Measurements from ENCODE around the gene MYOZ3. TPM values are rescaled to one million over a fixed set of nuclear protein-coding genes. Genes with fewer than 3 reads are reported as not detected.

Gene MYOZ3
- polyA plus RNA-seq, 1 experiment = 0.51 TPM

DNA sequence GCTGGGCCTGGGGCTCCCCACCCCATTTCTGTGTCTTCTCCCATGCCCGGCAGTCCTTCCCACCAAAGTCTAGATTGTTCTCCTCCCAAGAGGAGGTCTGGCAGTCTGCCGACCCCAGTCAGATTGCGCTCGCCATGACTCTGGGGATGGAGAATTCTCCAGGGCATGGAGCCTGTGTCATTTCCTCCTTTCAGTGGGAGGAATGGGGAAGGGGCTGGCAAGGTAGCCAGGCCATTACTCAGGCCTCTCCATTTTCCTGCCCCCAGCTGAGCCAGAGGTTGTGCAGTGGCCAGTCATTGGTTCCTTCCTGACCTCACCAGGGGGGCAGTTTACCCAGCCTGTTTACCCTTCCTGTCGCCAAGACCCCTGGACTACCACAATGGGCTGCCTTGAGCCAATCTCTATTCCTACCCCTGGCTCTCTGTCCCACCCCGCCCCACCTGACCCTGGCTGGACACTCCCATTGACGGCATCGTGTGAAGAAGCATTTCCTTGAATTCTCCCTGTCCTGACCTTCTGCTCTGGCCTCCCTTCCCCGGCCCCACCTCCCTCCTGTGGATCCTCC, 20.0 kb upstream of the MYOZ3 start:
- peak overlapping the region; percentile 74 for H3K4me3 ChIP-seq (ENCODE audit: low read depth, low read length)
- TF ChIP-seq, protein P1, sequence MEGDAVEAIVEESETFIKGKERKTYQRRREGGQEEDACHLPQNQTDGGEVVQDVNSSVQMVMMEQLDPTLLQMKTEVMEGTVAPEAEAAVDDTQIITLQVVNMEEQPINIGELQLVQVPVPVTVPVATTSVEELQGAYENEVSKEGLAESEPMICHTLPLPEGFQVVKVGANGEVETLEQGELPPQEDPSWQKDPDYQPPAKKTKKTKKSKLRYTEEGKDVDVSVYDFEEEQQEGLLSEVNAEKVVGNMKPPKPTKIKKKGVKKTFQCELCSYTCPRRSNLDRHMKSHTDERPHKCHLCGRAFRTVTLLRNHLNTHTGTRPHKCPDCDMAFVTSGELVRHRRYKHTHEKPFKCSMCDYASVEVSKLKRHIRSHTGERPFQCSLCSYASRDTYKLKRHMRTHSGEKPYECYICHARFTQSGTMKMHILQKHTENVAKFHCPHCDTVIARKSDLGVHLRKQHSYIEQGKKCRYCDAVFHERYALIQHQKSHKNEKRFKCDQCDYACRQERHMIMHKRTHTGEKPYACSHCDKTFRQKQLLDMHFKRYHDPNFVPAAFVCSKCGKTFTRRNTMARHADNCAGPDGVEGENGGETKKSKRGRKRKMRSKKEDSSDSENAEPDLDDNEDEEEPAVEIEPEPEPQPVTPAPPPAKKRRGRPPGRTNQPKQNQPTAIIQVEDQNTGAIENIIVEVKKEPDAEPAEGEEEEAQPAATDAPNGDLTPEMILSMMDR (IDR thresholded peaks at IDR 0.05; ENCODE audit: low read depth, low read length) = no peak
- POLR2A ChIA-PET = interaction anchor here (1.0 to 2.2 kb wide), 4 partner anchors 16 to 59 kb away, joined by 3 to 17 read pairs (median 7); partner anchors contain the start of gene RBM22
- no peaks in the 10 kb centered on the region for H3K9me3 ChIP-seq (ENCODE audit: control insufficient read depth, insufficient read depth, low read length)
- no peaks in the 10 kb centered on the region for H3K27me3 ChIP-seq (ENCODE audit: control insufficient read depth, insufficient read depth, low read length)
- no peak for DNase-seq (ENCODE audit: low read depth, low spot score)
- H3K27ac ChIP-seq (ENCODE audit: low read depth, low read length) = peak overlapping the region; percentile 95
- CTCF ChIA-PET = interaction anchor here (1.0 to 1.2 kb wide), 2 partner anchors 16 to 81 kb away, joined by 3 to 6 read pairs; no protein-coding TSS in a partner anchor

GRCh38 chr5:150641824-150642566, 19.1 kb upstream of the MYOZ3 start:
- Histone ChIP-seq H3K4me3 (ENCODE audit: low read depth, low read length) (peak overlapping the region; percentile 74), H3K27me3 (ENCODE audit: control insufficient read depth, insufficient read depth, low read length) (no peaks in the 10 kb centered on the region), H3K9me3 (ENCODE audit: control insufficient read depth, insufficient read depth, low read length) (no peaks in the 10 kb centered on the region), H3K27ac (ENCODE audit: low read depth, low read length) (peak overlapping the region; percentile 95)
- POLR2A ChIA-PET = interaction anchor here (0.8 to 2.2 kb wide), 7 partner anchors 12 to 152 kb away, joined by 3 to 17 read pairs (median 7); partner anchors contain the start of genes RBM22 and SMIM3
- TF ChIP-seq, protein P1 (IDR thresholded peaks at IDR 0.05; ENCODE audit: low read depth, low read length) = no peak
- CTCF ChIA-PET = interaction anchor here (0.6 to 3.5 kb wide), 4 partner anchors 11 to 115 kb away, joined by 4 to 17 read pairs (median 5); no protein-coding TSS in a partner anchor
- DNase-seq (ENCODE audit: low read depth, low spot score) = no peak

DNA sequence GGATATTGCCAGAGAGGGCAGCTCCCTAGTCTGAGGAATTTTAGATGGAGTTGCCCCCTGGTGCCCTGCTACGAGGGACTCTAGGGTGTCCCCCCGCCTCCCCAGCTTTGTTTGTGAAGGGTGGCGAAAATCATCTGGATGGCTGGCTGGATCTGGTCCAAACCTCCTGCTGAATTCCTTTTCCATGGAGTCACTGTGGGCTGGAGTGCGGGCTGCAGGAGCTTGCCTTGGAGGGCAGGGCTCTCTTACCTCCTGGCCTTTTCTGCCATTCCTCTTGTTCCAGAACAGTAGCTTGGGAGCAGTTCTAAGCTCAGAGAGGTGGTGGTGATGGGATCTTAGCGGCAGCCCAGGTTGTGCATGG, 18.5 kb upstream of the MYOZ3 start:
- peak overlapping the region; percentile 74 for H3K4me3 ChIP-seq (ENCODE audit: low read depth, low read length)
- peak overlapping the region; percentile 95 for H3K27ac ChIP-seq (ENCODE audit: low read depth, low read length)
- no peaks in the 10 kb centered on the region for H3K9me3 ChIP-seq (ENCODE audit: control insufficient read depth, insufficient read depth, low read length)
- DNase-seq (ENCODE audit: low read depth, low spot score) = peak; percentile 64
- no peaks in the 10 kb centered on the region for H3K27me3 ChIP-seq (ENCODE audit: control insufficient read depth, insufficient read depth, low read length)
- CTCF ChIA-PET = interaction anchor here (0.6 to 3.5 kb wide), 5 partner anchors 11 to 193 kb away, joined by 3 to 17 read pairs (median 5); partner anchors contain the start of gene RPS14
- POLR2A ChIA-PET = interaction anchor here (0.6 to 2.2 kb wide), 9 partner anchors 11 to 153 kb away, joined by 3 to 17 read pairs (median 5); partner anchors contain the start of genes RBM22 and SMIM3
- TF ChIP-seq, protein P1 (IDR thresholded peaks at IDR 0.05; ENCODE audit: low read depth, low read length) = no peak

DNA sequence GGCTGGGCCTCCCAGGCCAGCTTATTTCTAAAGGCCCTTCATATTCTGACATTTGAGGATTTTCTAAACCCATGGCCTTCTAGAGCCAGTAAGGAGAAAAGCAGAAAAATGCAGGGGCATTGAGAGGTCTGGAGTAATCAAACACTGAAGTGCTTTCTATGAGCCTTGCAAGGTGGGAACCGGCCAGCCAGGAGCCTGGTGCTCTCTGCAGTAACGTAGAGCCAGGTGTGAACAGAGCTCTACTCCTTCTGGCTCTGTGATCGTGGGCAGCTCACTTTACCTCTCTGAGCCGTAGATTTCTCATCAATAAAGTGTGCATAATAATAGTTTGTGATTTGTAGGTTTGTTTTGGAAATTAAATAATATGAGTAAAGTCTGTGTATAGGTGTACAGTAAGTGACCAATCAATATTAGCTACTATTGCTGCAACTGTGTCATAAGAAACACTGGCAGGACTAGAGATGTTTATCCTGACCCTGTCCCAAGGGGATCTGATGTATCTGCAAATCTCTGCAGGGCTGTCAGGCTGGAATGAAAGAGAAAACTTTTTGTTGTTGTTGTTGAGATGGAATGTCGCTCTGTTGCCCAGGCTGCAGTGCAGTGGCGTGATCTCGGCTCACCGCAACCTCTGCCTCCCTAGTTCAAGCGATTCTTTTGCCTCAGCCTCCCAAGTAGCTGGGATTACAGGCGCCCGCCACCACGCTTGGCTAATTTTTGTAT, 17.9 kb upstream of the MYOZ3 start:
- TF ChIP-seq, protein P1 (IDR thresholded peaks at IDR 0.05; ENCODE audit: low read depth, low read length) = no peak
- H3K4me3 ChIP-seq (ENCODE audit: low read depth, low read length) = peak overlapping the region; percentile 74
- POLR2A ChIA-PET = interaction anchor here (0.6 to 2.2 kb wide), 8 partner anchors 11 to 153 kb away, joined by 3 to 17 read pairs (median 6); partner anchors contain the start of gene RBM22

More for the DNA sequence above, 17.9 kb upstream of the MYOZ3 start:
- peak overlapping the region; percentile 95 for H3K27ac ChIP-seq (ENCODE audit: low read depth, low read length)
- H3K27me3 ChIP-seq (ENCODE audit: control insufficient read depth, insufficient read depth, low read length) = no peaks in the 10 kb centered on the region
- H3K9me3 ChIP-seq (ENCODE audit: control insufficient read depth, insufficient read depth, low read length) = no peaks in the 10 kb centered on the region
- no peak for DNase-seq (ENCODE audit: low read depth, low spot score)
- CTCF ChIA-PET = interaction anchor here (0.6 to 3.5 kb wide), 6 partner anchors 10 to 193 kb away, joined by 3 to 17 read pairs (median 5); partner anchors contain the start of gene RPS14

Data from AG04450 (cell line).